ENCODE data around the gene C12orf57.

The C12orf57 gene

DNA sequence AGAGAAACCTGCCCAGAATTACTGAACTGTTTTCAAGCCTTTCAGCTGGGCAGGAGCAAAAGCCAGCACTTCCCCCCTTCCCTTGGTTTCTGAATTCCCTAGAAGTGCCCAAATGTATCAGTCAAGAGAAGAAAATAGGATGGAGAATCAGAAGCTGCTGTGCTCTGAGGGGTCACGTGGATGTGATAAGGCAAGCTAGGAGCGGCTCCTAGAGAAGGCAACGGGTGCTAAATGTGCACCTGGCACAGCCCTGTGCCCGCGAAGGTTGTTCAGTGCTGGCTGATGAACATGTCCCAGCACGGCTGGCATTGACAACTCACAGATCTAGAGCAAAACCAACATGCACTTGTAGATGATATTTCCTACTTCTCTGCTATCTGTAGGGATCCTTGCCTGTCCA, 35.2 kb downstream of the C12orf57 start:
- no peak for DNase-seq (ENCODE audit: low read depth)
- TF ChIP-seq, protein P1, sequence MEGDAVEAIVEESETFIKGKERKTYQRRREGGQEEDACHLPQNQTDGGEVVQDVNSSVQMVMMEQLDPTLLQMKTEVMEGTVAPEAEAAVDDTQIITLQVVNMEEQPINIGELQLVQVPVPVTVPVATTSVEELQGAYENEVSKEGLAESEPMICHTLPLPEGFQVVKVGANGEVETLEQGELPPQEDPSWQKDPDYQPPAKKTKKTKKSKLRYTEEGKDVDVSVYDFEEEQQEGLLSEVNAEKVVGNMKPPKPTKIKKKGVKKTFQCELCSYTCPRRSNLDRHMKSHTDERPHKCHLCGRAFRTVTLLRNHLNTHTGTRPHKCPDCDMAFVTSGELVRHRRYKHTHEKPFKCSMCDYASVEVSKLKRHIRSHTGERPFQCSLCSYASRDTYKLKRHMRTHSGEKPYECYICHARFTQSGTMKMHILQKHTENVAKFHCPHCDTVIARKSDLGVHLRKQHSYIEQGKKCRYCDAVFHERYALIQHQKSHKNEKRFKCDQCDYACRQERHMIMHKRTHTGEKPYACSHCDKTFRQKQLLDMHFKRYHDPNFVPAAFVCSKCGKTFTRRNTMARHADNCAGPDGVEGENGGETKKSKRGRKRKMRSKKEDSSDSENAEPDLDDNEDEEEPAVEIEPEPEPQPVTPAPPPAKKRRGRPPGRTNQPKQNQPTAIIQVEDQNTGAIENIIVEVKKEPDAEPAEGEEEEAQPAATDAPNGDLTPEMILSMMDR (IDR thresholded peaks at IDR 0.05; ENCODE audit: low read depth, low read length, missing control alignments): no peak

DNA sequence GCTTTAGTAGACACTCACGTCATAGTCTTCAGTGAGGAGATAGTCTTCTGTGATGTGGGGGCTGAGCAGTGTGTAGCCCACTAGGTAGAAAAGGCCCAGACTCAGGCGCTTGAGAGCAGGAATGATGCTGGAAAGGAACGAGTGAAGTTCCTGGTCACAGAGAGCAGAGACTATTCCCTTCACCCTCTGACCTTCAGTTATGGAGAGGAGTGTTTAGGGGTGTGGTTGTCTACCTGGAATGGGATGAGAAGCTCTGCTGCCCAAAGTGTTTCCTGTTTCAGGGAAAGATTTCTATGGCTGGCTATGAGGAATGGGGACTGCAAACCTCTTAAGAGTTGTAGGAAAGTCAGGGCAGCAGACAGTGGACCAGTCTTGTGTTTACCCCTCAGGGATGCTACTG, 35.6 kb downstream of the C12orf57 start:
- TF ChIP-seq, protein P1 (IDR thresholded peaks at IDR 0.05; ENCODE audit: low read depth, low read length, missing control alignments): no peak
- no peak overlapping the region for H3K4me3 ChIP-seq (ENCODE audit: low read depth, low read length)
- no peak for DNase-seq (ENCODE audit: low read depth)

More for the DNA sequence above, 35.2 kb downstream of the C12orf57 start:
- no peak overlapping the region for H3K4me3 ChIP-seq (ENCODE audit: low read depth, low read length)

GRCh38 chr12:6980075-6980474, 36.3 kb downstream of the C12orf57 start:
- TF ChIP-seq, protein P1 (IDR thresholded peaks at IDR 0.05; ENCODE audit: low read depth, low read length, missing control alignments): no peak
- no peak for DNase-seq (ENCODE audit: low read depth)
- H3K4me3 ChIP-seq (ENCODE audit: low read depth, low read length): no peak overlapping the region

DNA sequence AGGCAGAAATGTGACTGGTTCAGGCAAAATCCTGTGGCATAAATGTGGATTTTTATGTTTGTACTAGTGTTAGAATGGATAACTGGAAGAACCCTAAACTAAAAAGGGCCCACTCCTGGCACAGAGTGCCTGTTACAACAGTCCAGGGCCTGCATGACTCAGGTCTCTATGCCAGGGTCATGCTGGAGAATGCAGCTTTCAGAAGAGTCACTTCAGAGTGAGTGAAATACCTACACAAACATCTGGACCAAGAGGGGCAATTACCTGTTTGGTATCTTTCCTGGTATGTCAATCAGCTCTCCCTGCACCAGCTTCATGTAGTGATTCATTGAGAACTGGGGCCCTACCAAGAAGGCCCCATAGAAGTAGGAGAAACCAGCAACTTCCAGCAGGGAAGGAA, 36.9 kb downstream of the C12orf57 start:
- H3K4me3 ChIP-seq (ENCODE audit: low read depth, low read length): no peak overlapping the region
- DNase-seq (ENCODE audit: low read depth): no peak
- TF ChIP-seq, protein P1 (IDR thresholded peaks at IDR 0.05; ENCODE audit: low read depth, low read length, missing control alignments): no peak

DNA sequence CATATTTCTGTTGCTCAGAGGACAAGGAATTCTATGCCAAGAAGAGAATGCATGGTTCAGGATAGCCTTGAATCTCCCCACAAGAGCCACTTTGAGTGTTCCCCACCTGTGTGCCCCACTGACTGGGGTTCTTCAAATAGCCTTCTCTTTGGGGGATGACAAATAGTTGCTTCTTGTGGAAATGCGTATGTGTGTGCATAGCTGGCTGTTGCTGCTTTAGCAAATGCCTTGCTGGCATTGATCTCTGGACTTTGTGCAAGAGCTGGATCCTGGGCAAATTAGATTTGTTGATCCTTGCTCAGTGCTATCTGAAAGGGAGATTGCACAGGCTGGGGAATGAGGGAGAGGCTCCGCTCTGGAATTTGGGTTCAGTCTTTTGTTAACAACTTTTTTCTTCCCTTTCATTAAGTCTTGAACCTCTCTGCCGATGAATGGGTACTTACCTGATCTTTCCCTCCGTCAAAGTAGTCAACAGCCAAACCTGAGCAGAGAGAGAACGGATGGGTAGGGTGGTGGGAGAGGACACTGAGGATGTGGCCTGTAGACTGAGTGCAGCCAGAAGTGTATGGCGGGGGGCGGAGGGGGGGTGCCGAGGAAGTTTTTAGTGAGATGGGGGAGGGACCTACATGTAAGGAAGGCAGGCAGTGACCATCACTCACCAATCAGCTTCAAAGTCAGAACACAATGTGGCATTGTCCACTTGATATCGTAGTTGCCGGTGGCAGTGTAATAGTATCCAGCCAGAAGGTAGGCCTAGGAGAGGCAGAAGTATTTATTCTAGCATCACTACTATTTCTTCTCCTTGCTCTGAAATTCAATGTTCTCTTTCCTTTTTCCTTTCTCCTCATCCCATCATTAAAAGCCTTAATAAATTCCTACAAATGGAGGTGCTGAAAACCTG, 37.6 kb downstream of the C12orf57 start:
- H3K4me3 ChIP-seq (ENCODE audit: low read depth, low read length): no peak overlapping the region
- no peak for DNase-seq (ENCODE audit: low read depth)
- TF ChIP-seq, protein P1 (IDR thresholded peaks at IDR 0.05; ENCODE audit: low read depth, low read length, missing control alignments): no peak

DNA sequence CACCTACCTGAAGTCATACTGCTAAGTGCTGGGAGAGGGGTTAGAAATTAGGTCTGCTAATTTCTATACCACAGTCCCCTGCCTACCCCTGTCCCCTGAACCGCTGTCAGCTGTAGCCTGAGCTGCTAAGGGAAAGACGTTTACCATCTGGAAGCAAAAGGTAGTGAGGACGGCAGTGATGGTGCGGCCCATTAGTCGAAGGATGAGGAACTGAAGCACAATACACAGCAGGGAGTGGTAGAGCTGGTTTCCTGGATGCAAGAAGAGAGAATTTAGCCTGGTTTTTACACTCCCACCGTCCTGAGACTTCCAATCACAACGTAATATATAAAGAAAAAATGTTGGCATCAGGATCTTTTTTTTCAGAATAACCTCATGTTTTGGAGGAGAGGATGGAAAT, 38.7 kb downstream of the C12orf57 start:
- no peak overlapping the region for H3K4me3 ChIP-seq (ENCODE audit: low read depth, low read length)
- TF ChIP-seq, protein P1 (IDR thresholded peaks at IDR 0.05; ENCODE audit: low read depth, low read length, missing control alignments): no peak
- no peak for DNase-seq (ENCODE audit: low read depth)

Measured in GM12864 (cell line).